ENCODE measurements around the gene CPEB4. TPM values are rescaled to one million over a fixed set of nuclear protein-coding genes. Genes with fewer than 3 reads are reported as not detected.

Gene CPEB4
- polyA plus RNA-seq, 2 donors = 10.3 to 12.4 TPM

- no peaks in the 10 kb centered on the region for H3K36me3 ChIP-seq (ENCODE audit: control insufficient read depth in 2 of 2, insufficient read depth in 2 of 2, low read length in 1 of 2)
- 55 to 57% methylated on average over 2 of the region's 2 CpGs for WGBS, 2 donors
- H3K9me3 ChIP-seq (ENCODE audit: control insufficient read depth in 2 of 2, insufficient read depth in 1 of 2, low read depth in 1 of 2, low read length in 1 of 2) = no peaks in the 10 kb centered on the region
- H3K27ac ChIP-seq (ENCODE audit: low read depth in 2 of 2, low read length in 1 of 2) = peak overlapping the region; percentile 75 to 77
- peaks cover 2 to 5% of the 10 kb centered on the region in 2 donors for H3K4me1 ChIP-seq (ENCODE audit: control insufficient read depth in 2 of 2, insufficient read depth in 2 of 2, low read length in 1 of 2)
- H3K4me3 ChIP-seq (ENCODE audit: low read depth in 1 of 2, low read length in 2 of 2) = no peak overlapping the region
- H3K27me3 ChIP-seq (ENCODE audit: control insufficient read depth in 1 of 2, insufficient read depth in 2 of 2, low read length in 2 of 2) = no peaks in the 10 kb centered on the region
Observed at GRCh38 chr5:173884402-173885053, 3.6 kb upstream of the CPEB4 start.

GRCh38 chr5:173885054-173885443 lies 3.1 kb upstream of the CPEB4 start:
- no peak overlapping the region for H3K4me3 ChIP-seq (ENCODE audit: low read depth in 1 of 2, low read length in 2 of 2)
- H3K9me3 ChIP-seq (ENCODE audit: control insufficient read depth in 2 of 2, insufficient read depth in 1 of 2, low read depth in 1 of 2, low read length in 1 of 2) = no peaks in the 10 kb centered on the region
- H3K4me1 ChIP-seq (ENCODE audit: control insufficient read depth in 2 of 2, insufficient read depth in 2 of 2, low read length in 1 of 2) = peaks cover 2 to 9% of the 10 kb centered on the region in 2 donors
- H3K27ac ChIP-seq (ENCODE audit: low read depth in 2 of 2, low read length in 1 of 2) = peak overlapping the region; percentile 34 to 75
- H3K27me3 ChIP-seq (ENCODE audit: control insufficient read depth in 1 of 2, insufficient read depth in 2 of 2, low read length in 2 of 2) = no peaks in the 10 kb centered on the region
- WGBS, 2 donors = 68 to 86% methylated on average over 1 of the region's 1 CpG
- H3K36me3 ChIP-seq (ENCODE audit: control insufficient read depth in 2 of 2, insufficient read depth in 2 of 2, low read length in 1 of 2) = no peaks in the 10 kb centered on the region

- H3K4me1 ChIP-seq (ENCODE audit: control insufficient read depth in 2 of 2, insufficient read depth in 2 of 2, low read length in 1 of 2) = peaks cover 2 to 12% of the 10 kb centered on the region in 2 donors
- no peaks in the 10 kb centered on the region for H3K36me3 ChIP-seq (ENCODE audit: control insufficient read depth in 2 of 2, insufficient read depth in 2 of 2, low read length in 1 of 2)
- H3K27ac ChIP-seq (ENCODE audit: low read depth in 2 of 2, low read length in 1 of 2) = peak overlapping the region in 1 of 2 donors; percentile 34
- no peaks in the 10 kb centered on the region for H3K9me3 ChIP-seq (ENCODE audit: control insufficient read depth in 2 of 2, insufficient read depth in 1 of 2, low read depth in 1 of 2, low read length in 1 of 2)
- no peaks in the 10 kb centered on the region for H3K27me3 ChIP-seq (ENCODE audit: control insufficient read depth in 1 of 2, insufficient read depth in 2 of 2, low read length in 2 of 2)
- no peak overlapping the region for H3K4me3 ChIP-seq (ENCODE audit: low read depth in 1 of 2, low read length in 2 of 2)
- 40 to 48% methylated on average over 6 of the region's 6 CpGs for WGBS, 2 donors
Observed at GRCh38 chr5:173885475-173886010, 2.6 kb upstream of the CPEB4 start.

GRCh38 chr5:173886150-173886549 lies 2.0 kb upstream of the CPEB4 start:
- 96 to 98% methylated on average over 2 of the region's 2 CpGs for WGBS, 2 donors

DNA sequence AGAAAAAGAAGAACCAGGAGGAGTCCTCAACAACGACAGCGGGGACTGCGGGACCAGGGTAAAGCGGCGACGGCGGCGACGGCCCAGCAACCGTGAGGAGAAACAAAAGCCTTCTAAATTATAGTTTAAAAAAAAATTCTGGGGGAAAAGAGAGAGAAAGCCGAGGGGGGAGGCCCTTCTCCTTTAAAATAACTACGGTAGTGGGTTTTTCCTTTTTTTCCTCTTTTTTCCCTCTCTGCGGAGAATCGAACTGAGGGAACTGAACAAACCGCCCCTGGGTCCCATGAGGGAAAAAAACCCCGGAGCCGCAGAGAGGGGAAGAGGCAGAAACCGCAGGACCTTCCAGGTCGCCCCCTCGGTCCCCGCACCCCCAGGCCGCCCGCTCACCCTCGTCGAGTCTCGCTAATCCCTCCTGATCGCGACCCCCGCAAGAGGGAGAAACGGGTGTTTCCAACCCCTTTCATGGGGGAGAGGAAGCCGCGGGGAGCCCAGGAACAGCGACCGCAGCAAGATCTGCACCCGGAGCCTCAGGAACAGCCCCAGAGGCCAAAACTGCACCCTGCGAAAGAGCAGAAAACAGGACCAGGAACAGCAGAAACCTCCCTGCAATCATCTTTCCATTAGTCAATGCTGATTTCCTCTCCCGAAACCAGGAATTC lies 453 bp downstream of the CPEB4 start:
- H3K4me3 ChIP-seq (ENCODE audit: low read depth in 1 of 2, low read length in 2 of 2) = peak overlapping the region; percentile 71 to 85
- H3K27ac ChIP-seq (ENCODE audit: low read depth in 2 of 2, low read length in 1 of 2) = peak overlapping the region; percentile 79 to 82
- peaks cover 2 to 12% of the 10 kb centered on the region in 2 donors for H3K4me1 ChIP-seq (ENCODE audit: control insufficient read depth in 2 of 2, insufficient read depth in 2 of 2, low read length in 1 of 2)
- WGBS, 2 donors = 0% methylated on average over 35 to 37 of the region's 37 CpGs
- no peaks in the 10 kb centered on the region for H3K27me3 ChIP-seq (ENCODE audit: control insufficient read depth in 1 of 2, insufficient read depth in 2 of 2, low read length in 2 of 2)
- H3K9me3 ChIP-seq (ENCODE audit: control insufficient read depth in 2 of 2, insufficient read depth in 1 of 2, low read depth in 1 of 2, low read length in 1 of 2) = no peaks in the 10 kb centered on the region
- H3K36me3 ChIP-seq (ENCODE audit: control insufficient read depth in 2 of 2, insufficient read depth in 2 of 2, low read length in 1 of 2) = no peaks in the 10 kb centered on the region

More at GRCh38 chr5:173886150-173886549, 2.0 kb upstream of the CPEB4 start:
- Histone ChIP-seq H3K27me3 (ENCODE audit: control insufficient read depth in 1 of 2, insufficient read depth in 2 of 2, low read length in 2 of 2) (no peaks in the 10 kb centered on the region), H3K4me3 (ENCODE audit: low read depth in 1 of 2, low read length in 2 of 2) (no peak overlapping the region), H3K4me1 (ENCODE audit: control insufficient read depth in 2 of 2, insufficient read depth in 2 of 2, low read length in 1 of 2) (peaks cover 2 to 12% of the 10 kb centered on the region in 2 donors), H3K9me3 (ENCODE audit: control insufficient read depth in 2 of 2, insufficient read depth in 1 of 2, low read depth in 1 of 2, low read length in 1 of 2) (no peaks in the 10 kb centered on the region), H3K27ac (ENCODE audit: low read depth in 2 of 2, low read length in 1 of 2) (no peak overlapping the region), H3K36me3 (ENCODE audit: control insufficient read depth in 2 of 2, insufficient read depth in 2 of 2, low read length in 1 of 2) (no peaks in the 10 kb centered on the region)

GRCh38 chr5:173890195-173890991 lies 2.2 kb downstream of the CPEB4 start:
- 47 to 61% methylated on average over 19 of the region's 19 CpGs for WGBS, 2 donors
- H3K4me1 ChIP-seq (ENCODE audit: control insufficient read depth in 2 of 2, insufficient read depth in 2 of 2, low read length in 1 of 2) = peaks cover 0 to 8% of the 10 kb centered on the region in 2 donors
- no peaks in the 10 kb centered on the region for H3K9me3 ChIP-seq (ENCODE audit: control insufficient read depth in 2 of 2, insufficient read depth in 1 of 2, low read depth in 1 of 2, low read length in 1 of 2)
- peak overlapping the region; percentile 34 to 85 for H3K4me3 ChIP-seq (ENCODE audit: low read depth in 1 of 2, low read length in 2 of 2)
- no peaks in the 10 kb centered on the region for H3K36me3 ChIP-seq (ENCODE audit: control insufficient read depth in 2 of 2, insufficient read depth in 2 of 2, low read length in 1 of 2)
- peak overlapping the region; percentile 51 to 67 for H3K27ac ChIP-seq (ENCODE audit: low read depth in 2 of 2, low read length in 1 of 2)
- no peaks in the 10 kb centered on the region for H3K27me3 ChIP-seq (ENCODE audit: control insufficient read depth in 1 of 2, insufficient read depth in 2 of 2, low read length in 2 of 2)

DNA sequence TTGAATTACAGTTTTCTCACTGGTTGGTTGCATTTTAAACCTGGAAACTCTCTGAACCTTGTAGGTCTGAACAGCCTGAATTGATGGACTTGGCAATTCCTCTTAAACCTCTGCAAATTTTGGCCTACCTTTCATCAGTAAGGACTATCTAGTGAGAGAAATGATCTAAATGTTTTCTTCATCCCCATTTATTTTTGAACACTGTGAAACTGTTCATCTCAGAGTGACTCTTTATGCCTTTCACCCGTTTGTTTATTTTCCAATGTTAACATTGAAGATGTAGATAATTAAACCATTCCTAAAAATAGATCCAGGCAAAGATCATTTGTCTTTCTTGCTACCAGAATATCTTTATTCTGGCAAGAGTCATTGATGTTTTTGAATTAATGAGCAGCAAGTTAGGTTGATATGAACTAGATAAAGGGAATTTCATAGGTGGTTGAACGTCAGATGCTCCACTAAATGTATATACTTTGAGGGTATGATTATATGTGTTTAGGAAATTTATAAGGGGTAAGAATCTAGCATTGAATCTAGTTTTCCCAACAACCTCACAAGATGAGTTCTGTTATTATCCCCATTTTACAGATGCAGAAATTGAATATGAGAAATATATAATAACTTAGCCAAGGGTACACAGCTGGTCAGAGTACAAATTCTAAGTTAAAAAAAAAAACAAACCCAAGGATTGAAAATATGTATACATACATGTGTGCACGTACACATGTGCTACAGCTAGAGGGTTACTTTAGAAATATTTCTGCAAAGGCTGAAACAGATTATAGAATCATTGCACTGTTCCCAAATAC lies 3.4 kb downstream of the CPEB4 start:
- Histone ChIP-seq H3K4me1 (ENCODE audit: control insufficient read depth in 2 of 2, insufficient read depth in 2 of 2, low read length in 1 of 2) (peaks cover 0 to 7% of the 10 kb centered on the region in 2 donors), H3K27me3 (ENCODE audit: control insufficient read depth in 1 of 2, insufficient read depth in 2 of 2, low read length in 2 of 2) (no peaks in the 10 kb centered on the region), H3K36me3 (ENCODE audit: control insufficient read depth in 2 of 2, insufficient read depth in 2 of 2, low read length in 1 of 2) (no peaks in the 10 kb centered on the region), H3K27ac (ENCODE audit: low read depth in 2 of 2, low read length in 1 of 2) (no peak overlapping the region), H3K9me3 (ENCODE audit: control insufficient read depth in 2 of 2, insufficient read depth in 1 of 2, low read depth in 1 of 2, low read length in 1 of 2) (no peaks in the 10 kb centered on the region), H3K4me3 (ENCODE audit: low read depth in 1 of 2, low read length in 2 of 2) (peak overlapping the region in 1 of 2 donors; percentile 59)
- 59 to 62% methylated on average over 3 of the region's 3 CpGs for WGBS, 2 donors

DNA sequence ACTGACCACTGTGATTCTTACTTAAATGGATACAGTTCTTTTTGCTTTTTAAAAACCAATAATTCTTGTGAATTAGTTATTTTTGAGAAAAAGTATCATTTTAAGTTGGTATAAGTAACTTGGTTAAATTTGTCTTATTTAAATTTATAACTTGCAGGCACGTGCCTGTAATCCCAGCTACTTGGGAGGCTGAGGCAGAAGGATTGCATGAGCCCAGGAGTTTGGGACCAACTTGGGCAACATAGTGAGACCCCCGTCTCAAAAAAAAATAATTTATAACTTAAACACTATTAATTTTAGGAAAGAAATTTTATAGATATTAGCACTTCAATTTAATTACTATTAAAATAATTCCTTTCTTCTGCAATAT lies 5.0 kb downstream of the CPEB4 start:
- Histone ChIP-seq H3K27me3 (ENCODE audit: control insufficient read depth in 1 of 2, insufficient read depth in 2 of 2, low read length in 2 of 2) (no peaks in the 10 kb centered on the region), H3K36me3 (ENCODE audit: control insufficient read depth in 2 of 2, insufficient read depth in 2 of 2, low read length in 1 of 2) (no peaks in the 10 kb centered on the region), H3K27ac (ENCODE audit: low read depth in 2 of 2, low read length in 1 of 2) (no peak overlapping the region), H3K9me3 (ENCODE audit: control insufficient read depth in 2 of 2, insufficient read depth in 1 of 2, low read depth in 1 of 2, low read length in 1 of 2) (no peaks in the 10 kb centered on the region), H3K4me3 (ENCODE audit: low read depth in 1 of 2, low read length in 2 of 2) (peak overlapping the region in 1 of 2 donors; percentile 59), H3K4me1 (ENCODE audit: control insufficient read depth in 2 of 2, insufficient read depth in 2 of 2, low read length in 1 of 2) (peaks cover 0 to 7% of the 10 kb centered on the region in 2 donors)
- WGBS, 2 donors = 78 to 85% methylated on average over 2 of the region's 2 CpGs

Data from esophagus (tissue), 2 donors.